Measurements from ENCODE around the gene ZNF804A.
A peak's percentile ranks its signal among the peaks of the same experiment; 100 is the strongest.

ZNF804A gene

DNA sequence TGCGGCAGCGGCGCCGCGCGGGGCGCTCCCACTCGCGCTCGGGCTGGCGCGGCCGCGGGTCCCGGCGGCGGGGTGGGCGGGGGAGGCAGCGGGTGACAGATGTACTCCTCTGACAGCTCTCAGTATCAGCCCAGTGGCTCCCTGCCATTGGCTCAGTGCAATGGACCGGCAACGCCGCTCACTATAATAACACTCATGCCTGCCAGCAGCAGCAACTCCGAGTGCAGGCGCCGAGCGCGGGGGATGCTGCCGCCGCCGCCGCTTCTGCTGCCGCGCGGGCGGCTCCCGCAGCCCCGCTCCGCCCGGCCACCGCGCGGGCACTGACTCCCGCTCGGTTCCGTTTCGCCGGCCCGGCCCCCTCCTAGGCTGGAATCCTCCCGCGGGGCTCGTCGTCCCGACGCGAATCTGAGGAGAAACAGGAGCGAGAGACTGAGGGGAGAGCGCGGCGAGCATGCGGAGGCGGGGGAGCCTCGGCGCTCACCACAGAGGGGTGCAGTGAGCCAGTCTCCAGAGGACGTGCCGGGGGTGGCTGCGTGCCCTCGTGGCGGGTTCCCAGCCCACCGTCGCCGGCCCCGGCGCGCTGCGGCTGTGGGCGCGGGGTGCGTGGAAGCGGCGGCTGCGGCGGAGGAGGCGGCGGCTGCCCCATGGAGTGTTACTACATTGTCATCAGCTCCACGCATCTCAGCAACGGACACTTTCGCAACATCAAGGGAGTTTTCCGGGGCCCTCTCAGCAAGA is at the start of gene ZNF804A:
Gene ZNF804A (plus strand): TSS at position 214 of the 738 bp plus-strand sequence. CDS start 431 bp downstream, at position 645.
- DNase-seq (ENCODE audit: low spot score), result peak; percentile 70

DNA sequence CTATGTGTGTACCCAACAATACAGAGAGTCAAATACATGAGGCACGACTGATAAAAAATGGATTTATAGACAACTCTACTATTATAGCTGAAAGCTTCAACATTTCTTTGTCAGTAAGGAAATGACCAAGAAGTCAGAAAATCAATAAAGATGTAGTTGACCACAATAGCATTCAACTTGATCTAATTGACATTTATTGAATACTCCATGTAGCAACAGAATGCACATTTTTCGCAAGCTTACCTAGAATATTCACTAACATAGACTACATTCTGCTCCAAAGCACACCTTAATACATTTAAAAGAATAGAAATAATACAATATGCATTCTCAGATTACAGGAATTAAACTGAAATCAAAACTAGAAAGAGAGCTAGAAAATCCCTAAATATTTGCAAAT is 49.2 kb upstream of the ZNF804A start:
- no peak for DNase-seq (ENCODE audit: low spot score)

DNA sequence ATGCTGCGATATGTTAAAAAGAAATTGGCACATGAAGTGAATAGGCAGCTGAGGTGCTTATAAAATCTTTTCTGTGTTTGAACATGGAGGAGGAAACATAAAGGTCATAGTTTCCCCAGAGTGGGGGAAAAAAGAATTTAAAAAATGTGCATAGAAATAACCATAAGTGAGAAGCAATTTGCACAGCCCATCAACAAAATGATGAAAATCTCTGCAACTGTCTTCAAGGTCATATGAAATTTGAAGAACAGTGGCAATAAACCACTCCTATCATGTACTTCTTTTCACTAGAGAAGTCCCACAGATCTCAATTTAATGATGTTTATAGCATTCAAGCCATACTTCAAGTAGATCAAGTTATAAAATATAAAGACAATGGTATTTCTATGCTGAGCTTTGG is 46.7 kb upstream of the ZNF804A start:
- DNase-seq (ENCODE audit: low spot score), result no peak

DNA sequence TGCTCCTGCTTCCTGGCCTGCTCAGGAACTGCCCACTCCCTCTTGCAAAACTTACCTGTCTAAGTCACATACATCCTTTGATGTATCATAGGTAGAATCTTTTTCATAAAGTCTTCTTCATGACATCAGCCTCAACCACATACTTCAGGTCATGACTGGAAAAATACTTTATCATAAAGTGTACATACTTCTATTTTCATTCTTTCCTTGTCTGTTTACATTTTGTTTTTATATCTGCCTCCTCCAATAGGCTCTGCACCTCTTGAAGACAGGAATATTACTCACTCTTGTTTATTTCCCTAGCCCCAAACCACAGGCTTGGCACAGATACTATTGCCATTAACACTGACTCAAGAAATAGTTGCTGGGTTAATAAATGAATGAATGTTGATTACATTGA is 43.6 kb upstream of the ZNF804A start:
- DNase-seq (ENCODE audit: low spot score), result no peak

DNA sequence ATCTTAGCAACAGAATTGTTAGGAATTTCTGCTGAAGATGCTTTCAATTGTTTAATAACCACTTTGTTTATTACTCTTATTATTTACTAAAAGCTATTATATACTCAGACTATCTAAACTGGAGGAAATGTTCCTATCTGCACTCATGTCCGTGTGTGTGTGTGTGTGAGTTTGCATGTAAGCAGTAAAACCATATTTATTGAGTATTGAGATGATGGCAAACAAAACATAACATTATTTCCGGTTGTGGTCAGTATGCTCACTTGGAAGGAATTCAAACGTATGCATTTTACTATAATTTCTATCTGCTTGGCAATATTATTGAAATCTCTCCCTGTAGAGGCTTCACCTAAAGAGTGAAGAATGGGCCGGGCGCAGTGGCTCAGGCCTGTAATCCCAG is 43.0 kb upstream of the ZNF804A start:
- no peak for DNase-seq (ENCODE audit: low spot score)

DNA sequence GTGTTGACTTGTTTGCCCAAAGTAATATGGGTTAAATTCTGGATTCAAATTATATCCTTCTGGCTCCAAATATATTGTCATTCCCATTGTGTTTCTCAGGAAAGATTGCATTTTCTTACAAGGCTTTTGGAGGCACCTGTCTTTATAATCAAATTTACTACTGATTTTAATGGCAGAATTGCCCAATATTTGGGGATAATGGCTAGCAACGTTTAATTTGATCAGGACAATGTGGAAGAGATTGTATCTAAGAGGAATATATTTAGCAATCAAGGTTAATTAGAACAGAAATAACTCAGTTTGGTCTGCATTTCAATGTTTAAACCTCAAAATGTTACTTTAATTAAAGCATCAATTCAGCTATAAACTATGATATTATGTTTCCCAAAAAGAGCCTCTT is 41.7 kb upstream of the ZNF804A start:
- no peak for DNase-seq (ENCODE audit: low spot score)

DNA sequence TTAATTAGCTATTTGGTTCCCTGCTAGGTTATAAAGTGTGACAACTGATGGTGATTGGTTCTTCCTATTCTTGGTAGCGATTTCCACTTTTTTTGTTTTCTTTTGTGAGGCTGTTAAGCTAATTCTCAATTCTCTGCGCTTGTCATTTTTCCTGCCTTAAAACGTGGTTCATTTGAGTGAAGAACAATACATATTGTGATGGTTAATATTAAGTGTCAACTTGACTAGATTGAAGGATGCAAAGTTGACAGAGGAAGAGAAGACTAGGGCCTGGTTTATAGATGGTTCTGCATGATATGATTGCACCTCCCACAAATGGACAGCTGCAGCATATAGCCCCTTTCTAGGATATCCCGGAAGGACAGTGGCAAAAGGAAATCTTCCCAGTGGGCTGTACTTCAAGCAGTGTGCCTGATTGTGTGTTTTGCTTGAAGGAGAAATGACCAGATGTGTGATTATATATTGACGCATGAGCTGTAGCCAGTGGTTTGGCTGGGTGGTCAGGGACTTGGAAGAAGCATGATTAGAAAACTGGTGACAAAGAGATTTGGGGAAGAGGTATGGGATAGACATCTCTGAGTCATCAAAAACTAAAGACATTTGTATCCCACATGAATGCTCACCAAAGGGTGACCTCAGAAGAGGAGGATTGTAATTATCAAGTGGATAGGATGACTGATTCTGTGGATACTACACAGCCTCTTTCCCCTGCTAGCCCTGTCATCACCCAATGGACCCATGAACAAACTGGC is 39.4 kb upstream of the ZNF804A start:
- DNase-seq (ENCODE audit: low spot score), result no peak

DNA sequence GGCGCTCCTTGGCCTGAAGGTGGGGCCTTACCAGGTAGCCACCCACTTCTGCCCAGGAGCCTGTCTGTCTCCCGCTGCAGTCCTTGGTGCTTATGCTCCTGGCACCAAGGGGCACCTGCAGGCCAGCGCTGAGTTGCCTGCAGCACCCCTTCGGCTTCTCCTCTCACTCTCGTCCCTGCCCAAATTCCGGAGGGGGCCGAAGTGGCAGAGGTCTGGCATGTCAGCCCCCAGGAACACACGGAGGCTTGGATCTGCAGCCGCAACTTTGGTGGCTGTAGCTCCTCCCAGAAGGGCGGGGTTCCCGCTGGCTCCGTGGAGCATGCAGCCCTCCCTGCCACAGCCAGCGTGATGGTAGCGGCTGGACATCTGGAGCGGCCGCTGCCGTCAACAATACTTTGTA is 37.7 kb upstream of the ZNF804A start:
- DNase-seq (ENCODE audit: low spot score), result no peak

DNA sequence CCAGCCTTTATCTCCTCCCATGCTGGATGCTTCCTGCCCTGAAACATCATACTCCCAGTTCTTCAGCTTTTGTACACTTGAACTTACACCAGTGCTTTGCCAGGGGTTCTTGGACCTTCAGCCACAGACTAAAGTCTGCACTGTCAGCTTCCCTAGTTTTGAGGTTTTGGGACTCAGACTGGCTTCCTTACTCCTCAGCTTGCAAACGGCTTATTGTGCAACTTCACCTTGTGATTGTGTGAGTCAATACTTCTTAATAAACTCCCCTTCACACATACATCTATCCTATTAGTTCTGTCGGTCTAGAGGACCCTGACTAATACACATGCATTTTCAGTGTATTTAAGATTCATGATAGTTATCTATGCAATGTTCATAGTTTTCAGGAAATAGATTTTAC is 35.8 kb upstream of the ZNF804A start:
- DNase-seq (ENCODE audit: low spot score), result no peak

DNA sequence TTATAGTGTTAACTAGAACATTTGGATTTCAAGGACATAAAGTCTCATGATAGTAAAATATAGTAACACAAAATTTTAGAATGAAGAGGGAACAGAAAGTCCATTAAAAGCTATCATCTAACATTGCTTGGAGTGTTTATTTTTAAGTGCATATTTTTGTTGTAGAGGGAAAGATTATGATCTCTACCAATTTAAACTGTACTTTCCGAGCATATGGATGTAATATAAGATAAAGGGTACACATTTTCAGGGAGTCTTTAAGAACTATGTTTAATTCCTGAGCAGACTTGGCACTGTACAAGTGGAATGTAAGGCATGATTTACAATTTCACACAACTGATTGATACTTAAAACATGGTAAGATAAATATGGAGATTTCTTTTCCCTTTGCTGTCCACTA is 34.2 kb upstream of the ZNF804A start:
- no peak for DNase-seq (ENCODE audit: low spot score)

DNA sequence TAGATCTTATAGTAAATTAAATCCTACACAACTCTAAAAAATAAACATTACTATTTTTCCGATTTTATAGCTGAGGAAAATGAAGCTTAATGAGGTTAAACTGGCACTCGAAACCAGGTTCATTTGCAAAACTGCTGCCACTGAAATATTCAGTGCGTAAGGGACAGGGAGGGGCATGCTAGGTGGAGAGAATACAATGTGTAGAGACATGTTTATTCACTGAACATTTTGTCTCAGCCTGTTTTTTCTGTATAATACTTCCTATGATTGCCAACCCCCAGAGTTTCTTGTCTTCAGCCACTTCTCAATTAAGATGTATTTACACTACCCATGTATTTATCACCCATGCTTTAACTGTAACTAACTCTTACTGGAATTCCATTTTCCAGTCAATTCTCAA is 31.6 kb upstream of the ZNF804A start:
- DNase-seq (ENCODE audit: low spot score), result no peak

DNA sequence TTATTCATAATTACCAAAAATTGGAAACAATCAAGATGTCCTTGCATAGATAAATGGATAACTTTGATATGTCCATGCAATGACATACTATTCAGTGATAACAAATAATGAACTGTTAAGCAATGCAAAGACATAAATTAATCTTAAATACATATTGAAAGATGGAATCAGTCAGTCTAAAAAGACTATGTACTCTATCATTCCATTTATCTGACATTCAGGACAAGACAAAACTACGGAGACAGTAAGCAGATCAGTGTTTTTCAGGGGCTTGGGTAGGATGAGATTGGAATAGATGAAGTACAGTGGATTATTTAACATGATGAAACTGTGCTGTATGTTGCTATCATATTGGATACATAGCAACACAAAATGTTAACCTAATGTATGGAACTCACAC is 21.3 kb upstream of the ZNF804A start:
- no peak for DNase-seq (ENCODE audit: low spot score)

DNA sequence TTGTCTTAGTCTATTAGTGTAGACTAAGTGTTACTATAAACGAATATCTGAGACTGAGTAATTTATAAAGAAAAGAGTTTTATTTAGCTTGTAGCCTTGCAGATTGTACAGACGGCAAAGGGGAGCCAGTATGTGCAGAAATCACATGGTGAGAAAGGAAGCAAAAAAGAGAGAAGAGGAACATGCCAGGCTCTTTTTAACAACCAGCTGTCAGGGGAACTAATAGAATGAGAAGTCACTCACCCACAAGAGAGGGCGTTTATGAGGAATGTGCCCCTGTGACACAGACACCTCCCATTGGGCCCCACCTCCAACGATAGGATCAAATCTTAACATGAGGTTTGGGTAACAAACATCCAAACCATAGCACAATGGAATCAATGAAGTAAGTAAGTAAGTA is 20.6 kb upstream of the ZNF804A start:
- no peak for DNase-seq (ENCODE audit: low spot score)

DNA sequence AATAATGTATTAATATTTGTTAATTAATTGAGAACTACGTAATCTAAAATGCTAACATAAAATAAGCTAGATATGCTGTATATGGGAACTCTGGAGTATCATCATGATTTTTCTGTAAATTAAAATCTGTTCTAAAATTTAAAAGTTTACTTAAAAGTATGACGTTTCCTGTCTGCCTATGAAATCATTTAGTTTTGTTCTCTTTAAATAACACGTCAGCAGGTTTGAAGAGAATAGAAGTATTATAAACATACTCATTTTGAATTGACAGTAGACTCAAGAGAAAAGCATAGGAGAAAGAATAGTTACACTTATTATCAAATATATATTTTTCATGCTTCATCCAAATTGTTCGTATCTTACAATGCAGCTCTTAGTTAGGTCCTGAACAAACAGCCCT is 19.1 kb upstream of the ZNF804A start:
- DNase-seq (ENCODE audit: low spot score), result no peak

DNA sequence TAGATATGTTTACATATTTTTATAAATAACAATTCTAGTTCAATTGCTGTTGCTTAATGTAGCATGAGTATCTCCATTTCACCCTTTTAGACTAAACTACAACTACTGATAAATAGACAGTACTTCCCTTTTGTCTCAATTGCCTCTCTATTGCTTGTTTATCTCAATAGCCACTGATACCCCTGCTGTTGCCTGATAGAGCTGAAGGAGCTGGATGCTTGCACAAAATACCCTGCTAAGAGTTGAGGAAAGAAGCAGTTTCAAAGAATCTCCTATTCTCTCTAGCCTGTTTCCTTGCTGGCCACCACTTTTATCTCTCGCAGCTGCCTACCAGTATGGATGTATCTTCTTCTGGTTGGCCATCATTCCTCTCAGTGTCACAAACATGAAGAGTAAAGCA is 16.9 kb upstream of the ZNF804A start:
- no peak for DNase-seq (ENCODE audit: low spot score)

DNA sequence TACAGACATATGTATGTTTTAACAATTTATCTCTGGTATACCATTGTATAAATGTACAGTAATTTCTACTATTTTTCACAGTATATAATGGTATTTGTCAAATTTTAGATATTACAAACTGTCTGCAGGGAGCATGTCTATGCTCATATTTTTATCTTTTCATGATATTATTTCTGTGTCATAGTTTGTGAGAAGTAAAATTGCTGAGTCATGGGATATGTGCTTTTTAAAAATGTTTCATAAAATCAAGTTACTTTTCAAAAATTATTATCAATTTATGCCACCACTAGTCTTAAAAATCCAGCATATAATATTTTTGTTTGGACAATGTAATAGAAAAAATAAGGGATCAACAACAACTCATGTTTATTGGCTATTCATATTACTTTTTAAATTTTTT is 9.1 kb upstream of the ZNF804A start:
- DNase-seq (ENCODE audit: low spot score), result no peak

DNA sequence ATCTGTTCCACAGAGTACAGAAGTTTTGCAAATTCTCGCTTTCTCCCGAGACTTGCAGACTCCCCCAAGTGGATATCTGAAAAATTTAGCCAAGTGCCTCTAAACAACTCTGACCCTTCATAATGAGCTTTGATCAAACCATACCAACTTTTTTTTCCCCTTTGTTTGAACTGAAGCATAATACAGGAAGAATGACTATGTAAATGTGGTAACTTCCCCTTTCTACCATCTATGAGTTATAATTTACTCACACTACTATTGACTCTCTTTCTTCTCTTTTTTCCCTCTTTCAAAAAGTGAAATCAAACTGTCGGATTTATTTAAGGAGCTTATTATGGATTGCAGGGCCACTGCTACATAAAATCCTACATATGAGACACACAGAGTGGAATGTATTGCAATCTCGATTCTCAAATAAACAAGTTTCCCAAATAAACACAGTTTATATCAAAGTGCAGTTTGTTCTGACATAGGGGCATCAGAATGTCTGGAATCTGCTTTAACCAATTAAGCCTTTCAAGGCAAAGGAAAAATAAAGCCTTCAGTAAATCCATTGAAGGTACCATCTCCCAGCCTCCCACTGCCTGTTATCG is 1.4 kb upstream of the ZNF804A start:
- no peak for DNase-seq (ENCODE audit: low spot score)

DNA sequence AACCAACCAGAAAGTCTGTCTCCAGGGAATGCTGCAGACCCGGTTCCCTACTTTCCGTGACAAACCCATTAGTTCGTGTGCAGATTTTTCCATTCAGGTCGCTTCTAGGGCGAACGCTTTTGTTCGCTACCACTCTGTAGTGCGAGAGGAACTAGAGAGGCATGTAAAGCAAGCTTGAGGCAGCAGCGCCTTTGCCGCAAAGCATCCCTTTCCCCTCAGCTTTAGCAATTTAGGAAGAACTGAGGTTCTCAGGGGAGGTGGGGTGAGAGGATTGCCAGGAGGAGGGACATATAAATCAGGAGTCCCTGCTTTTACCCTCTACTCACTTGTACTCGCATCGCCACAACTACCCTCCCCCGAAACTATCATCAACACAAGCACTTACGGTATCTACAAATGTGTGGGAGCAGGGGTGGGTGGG is 748 bp upstream of the ZNF804A start:
- peak; percentile 19 for DNase-seq (ENCODE audit: low spot score)

DNA sequence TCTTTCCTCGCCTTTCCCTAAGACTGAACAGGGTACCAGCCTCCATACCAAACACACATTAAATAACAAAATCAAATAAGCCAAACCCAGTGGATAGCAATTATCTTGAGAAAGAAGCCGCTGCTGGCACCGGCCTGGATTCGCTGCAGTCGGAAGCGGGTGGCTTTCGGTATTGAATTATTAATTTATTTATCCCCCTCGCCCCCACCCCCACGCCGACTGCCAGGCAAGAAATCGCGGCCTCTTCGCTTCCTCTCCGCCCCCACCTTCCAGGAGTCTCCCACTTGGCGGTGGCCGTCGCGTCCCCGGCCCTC is 370 bp upstream of the ZNF804A start:
- DNase-seq (ENCODE audit: low spot score), result no peak

DNA sequence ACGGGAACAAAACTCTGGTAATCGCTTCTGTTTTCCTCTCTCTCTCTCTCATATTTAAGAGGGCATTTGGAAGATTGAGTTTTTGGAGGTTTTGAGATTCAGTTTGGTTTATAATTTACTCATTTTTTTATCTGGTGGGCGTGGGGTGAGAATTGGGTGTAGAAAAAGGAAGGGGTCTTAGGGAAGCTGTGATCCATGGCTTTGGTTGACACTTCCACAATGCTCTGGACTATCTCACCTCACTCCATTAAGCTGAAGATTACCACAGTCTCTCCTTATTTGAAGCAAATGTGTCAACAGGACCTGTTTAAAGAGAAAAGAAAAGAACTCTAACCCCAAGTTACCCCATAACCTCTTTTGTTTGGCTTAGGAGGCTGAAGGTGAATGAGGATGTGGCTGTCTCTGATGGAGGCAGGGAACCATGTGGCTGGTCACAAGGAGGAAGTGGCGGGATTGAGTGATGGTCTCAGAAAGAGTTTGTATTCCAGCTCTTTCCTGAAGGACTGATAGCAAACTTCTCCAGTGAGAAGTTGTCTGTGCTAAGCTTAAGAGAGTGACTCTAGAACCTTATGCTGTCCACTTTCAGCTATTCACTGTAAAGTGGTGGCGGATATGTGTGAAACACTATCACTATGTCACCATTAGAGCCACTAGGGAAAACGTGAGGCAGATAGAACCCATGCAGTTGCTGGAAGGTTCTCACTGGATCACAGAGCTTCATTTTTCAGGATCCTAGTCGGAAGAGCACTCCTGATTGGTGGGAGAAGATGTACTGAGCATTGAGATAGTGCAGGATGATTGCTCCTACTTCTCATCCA is 934 bp downstream of the ZNF804A start:
- no peak for DNase-seq (ENCODE audit: low spot score)

DNA sequence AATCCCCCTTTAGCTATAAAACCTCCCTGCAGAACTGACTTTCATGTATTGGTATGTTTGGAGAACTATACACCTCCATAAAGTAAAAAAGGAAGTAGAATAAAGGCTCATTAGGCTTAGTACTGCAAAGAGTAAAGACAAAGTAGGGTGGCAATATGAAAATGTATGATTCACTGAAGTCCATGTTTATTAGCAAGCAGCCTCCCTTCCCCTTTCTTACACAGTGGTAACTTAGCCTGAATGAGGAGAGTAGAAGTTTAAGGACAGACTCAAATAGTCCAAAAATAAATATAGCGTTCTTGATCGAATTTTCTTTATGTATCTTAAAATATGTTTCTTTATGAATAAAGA is 1.5 kb downstream of the ZNF804A start:
- DNase-seq (ENCODE audit: low spot score), result no peak

DNA sequence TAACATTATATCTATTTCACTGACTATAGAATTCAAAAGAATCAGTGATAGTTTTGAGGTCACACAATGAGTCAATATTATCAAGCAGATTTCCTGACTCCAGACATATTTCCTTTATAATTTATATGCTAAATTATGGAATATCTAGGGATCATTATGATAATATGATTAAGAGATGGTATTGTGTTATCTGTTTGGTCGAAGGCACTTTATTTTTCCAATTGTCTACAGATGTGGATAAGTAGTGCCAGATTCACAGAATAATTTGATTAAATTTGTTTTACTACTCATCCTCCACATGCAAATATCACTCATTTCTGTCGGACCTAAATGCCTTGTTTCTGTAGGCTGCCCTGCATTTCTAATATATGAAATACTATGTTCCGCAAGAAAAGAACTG is 4.4 kb downstream of the ZNF804A start:
- no peak for DNase-seq (ENCODE audit: low spot score)

DNA sequence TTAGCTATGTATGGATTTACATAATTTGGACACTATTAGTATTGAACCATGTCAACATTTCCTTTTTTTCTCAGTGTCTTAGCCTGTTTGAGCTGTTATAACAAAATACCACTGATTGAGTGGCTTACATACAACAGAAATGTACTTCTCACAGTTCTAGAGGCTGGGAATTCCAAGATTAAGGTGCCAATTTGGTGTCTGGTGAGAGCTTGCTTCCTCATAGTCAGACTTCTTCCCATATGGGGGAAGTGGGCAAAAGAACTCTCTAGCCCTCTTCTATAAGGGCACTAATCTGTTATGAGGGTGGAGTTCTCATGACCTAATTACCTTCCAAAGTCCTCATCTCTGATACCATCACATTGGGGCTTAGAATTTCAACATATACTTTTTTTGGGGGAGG is 12.6 kb downstream of the ZNF804A start:
- DNase-seq (ENCODE audit: low spot score), result no peak
